Calu3 (cell line): ENCODE data around the gene THADA. TPM values are rescaled to one million over a fixed set of nuclear protein-coding genes. Genes with fewer than 3 reads are reported as not detected.

Source experiments
- BruUV-seq: library from RNA; stranded (reverse); fragments of 400-500 nt; replicated peaks from 2 replicates; lab custom pipeline; 2021; lab: Mats Ljungman, UMichigan
- CTCF ChIA-PET: fragments of 300-600 bp; sonication (Branson Sonifier 250); formaldehyde crosslinking; loops from one replicate; lab custom pipeline; 2022; ENCODE audit warnings: antibody characterized with exemption; lab: Charles Lee
- DNase-seq: peaks from one replicate; pipeline ENCODE4 v3.0.0; 2022
- H3K27ac Mint-ChIP-seq: one replicate; pipeline ENCODE4 v1.8.0; 2022; ENCODE audit warnings: mixed read lengths; ENCODE audit not compliant: unreplicated experiment
- H3K27me3 Mint-ChIP-seq: one replicate; pipeline ENCODE4 v1.8.0; 2022; ENCODE audit warnings: mixed read lengths; ENCODE audit not compliant: unreplicated experiment
- H3K36me3 Mint-ChIP-seq: one replicate; pipeline ENCODE4 v1.8.0; 2022; ENCODE audit warnings: mild to moderate bottlenecking, moderate library complexity, mixed read lengths; ENCODE audit not compliant: insufficient read depth, unreplicated experiment
- H3K4me1 Mint-ChIP-seq: one replicate; pipeline ENCODE4 v1.8.0; 2022; ENCODE audit warnings: mild to moderate bottlenecking, low read depth, mixed read lengths; ENCODE audit not compliant: unreplicated experiment
- H3K4me3 Mint-ChIP-seq: one replicate; pipeline ENCODE4 v1.8.0; 2022; ENCODE audit warnings: mild to moderate bottlenecking, low read depth, moderate library complexity, mixed read lengths; ENCODE audit not compliant: unreplicated experiment
- H3K9me3 Mint-ChIP-seq: one replicate; pipeline ENCODE4 v1.8.0; 2022; ENCODE audit warnings: low read depth, mixed read lengths; ENCODE audit not compliant: unreplicated experiment
- CTCF ChIP-seq: fragments of 200-600 bp; IDR thresholded peaks from one replicate; pipeline ENCODE4 v1.8.0; 2022; ENCODE audit warnings: antibody characterized with exemption; ENCODE audit not compliant: unreplicated experiment
- intact Hi-C: fragments of 100-400 bp; cut with micrococcal nuclease; formaldehyde crosslinking; loops from one replicate; pipeline ENCODE4 v1.10.0; 2022; ENCODE audit not compliant: unreplicated experiment
- total RNA-seq: library from RNA; stranded (reverse); gene quantifications from 2 replicates; pipeline ENCODE4 v1.2.3, GENCODE V29; 2022

THADA gene
- total RNA-seq, 1 experiment from 2014 or later: 35.5 TPM

GRCh38 chr2:43303889-43304288 is 291.9 kb downstream of the THADA start:
- CTCF ChIA-PET: no interaction called here
- Mint-ChIP-seq H3K4me3 (no peak overlapping the region), H3K36me3 (peaks cover 5% of the 10 kb centered on the region), H3K27me3 (no peaks in the 10 kb centered on the region), H3K4me1 (peaks cover 23% of the 10 kb centered on the region), H3K27ac (no peak overlapping the region), H3K9me3 (peaks cover 2% of the 10 kb centered on the region)
- BruUV-seq: no TSS peak
- intact Hi-C loops: loop anchor here (5.0 kb wide), 1 partner anchor 178 kb away; no protein-coding TSS in a partner anchor
- TF ChIP-seq CTCF: no peak
- no peak for DNase-seq

GRCh38 chr2:43302961-43303494 is 292.8 kb downstream of the THADA start:
- CTCF ChIA-PET: interaction anchor here (0.7 kb wide), 2 partner anchors 11 to 26 kb away, joined by 3 to 4 read pairs; no protein-coding TSS in a partner anchor
- peaks cover under 1% of the 10 kb centered on the region for H3K9me3 Mint-ChIP-seq
- H3K36me3 Mint-ChIP-seq: peaks cover 5% of the 10 kb centered on the region
- H3K4me1 Mint-ChIP-seq: peaks cover 23% of the 10 kb centered on the region
- no peak for TF ChIP-seq CTCF
- DNase-seq: no peak
- no peak overlapping the region for H3K4me3 Mint-ChIP-seq
- H3K27me3 Mint-ChIP-seq: no peaks in the 10 kb centered on the region
- intact Hi-C loops: loop anchor here (5.0 kb wide), 1 partner anchor 179 kb away; no protein-coding TSS in a partner anchor
- no peak overlapping the region for H3K27ac Mint-ChIP-seq
- BruUV-seq: no TSS peak

- no peak for DNase-seq
- CTCF ChIA-PET: interaction anchor here (0.7 kb wide), 2 partner anchors 25 to 39 kb away, joined by 3 read pairs; no protein-coding TSS in a partner anchor
- Mint-ChIP-seq H3K4me3 (no peak overlapping the region), H3K9me3 (no peaks in the 10 kb centered on the region), H3K27me3 (no peaks in the 10 kb centered on the region), H3K4me1 (peaks cover 23% of the 10 kb centered on the region), H3K36me3 (peaks cover 5% of the 10 kb centered on the region), H3K27ac (no peak overlapping the region)
- intact Hi-C loops: loop anchor here (5.0 kb wide), 1 partner anchor 180 kb away; no protein-coding TSS in a partner anchor
- no peak for TF ChIP-seq CTCF
- BruUV-seq: no TSS peak
Measured at GRCh38 chr2:43302182-43302960, 293.5 kb downstream of the THADA start.

- Mint-ChIP-seq H3K36me3 (peaks cover 10% of the 10 kb centered on the region), H3K4me1 (peaks cover 23% of the 10 kb centered on the region), H3K27me3 (no peaks in the 10 kb centered on the region), H3K9me3 (no peaks in the 10 kb centered on the region), H3K27ac (no peak overlapping the region), H3K4me3 (no peak overlapping the region)
- no TSS peak for BruUV-seq
- no peak for DNase-seq
- intact Hi-C loops: loop anchor here (5.0 kb wide), 1 partner anchor 181 kb away; no protein-coding TSS in a partner anchor
- CTCF ChIA-PET: interaction anchor here (0.6 kb wide), 1 partner anchor 1604 kb away, joined by 4 read pairs; no protein-coding TSS in a partner anchor
- no peak for TF ChIP-seq CTCF
Measured at GRCh38 chr2:43300781-43301583, 294.9 kb downstream of the THADA start.
